Spinal cord (tissue), 10 donors: ENCODE results near the gene PLXDC2. TPM values are rescaled to one million over a fixed set of nuclear protein-coding genes. Genes with fewer than 3 reads are reported as not detected.
"Not testable (repeated sequence)": the region's sequence is repeated elsewhere in the genome, so short reads cannot be mapped to it uniquely, and the experiment has no call there.

ENCODE experiments used
- DNase-seq, 6 donors: peaks; one replicate each; pipeline versions ENCODE4 v3.0.0 to v3.0.0-alpha.2; 2013 to 2015; ENCODE audit warnings: low spot score in 6 of 6, low read depth in 4 of 6
- H3K27ac ChIP-seq: one replicate; pipeline ENCODE4 v1.5.1; 2013; ENCODE audit warnings: low read depth, low read length, control low read depth
- H3K27me3 ChIP-seq: one replicate; pipeline ENCODE4 v1.6.1; 2013; ENCODE audit warnings: low read length; ENCODE audit not compliant: control insufficient read depth, insufficient read depth
- H3K36me3 ChIP-seq: one replicate; pipeline ENCODE4 v1.6.1; 2013; ENCODE audit warnings: low read length; ENCODE audit not compliant: control insufficient read depth, insufficient read depth
- H3K4me1 ChIP-seq: one replicate; pipeline ENCODE4 v1.6.1; 2013; ENCODE audit warnings: low read length; ENCODE audit not compliant: control insufficient read depth, insufficient read depth
- H3K4me3 ChIP-seq: one replicate; pipeline ENCODE4 v1.5.1; 2013; ENCODE audit warnings: low read depth, low read length, control low read depth
- H3K9me3 ChIP-seq: one replicate; pipeline ENCODE4 v1.6.1; 2013; ENCODE audit warnings: low read length; ENCODE audit not compliant: control insufficient read depth, insufficient read depth
- WGBS: methylation state at CpG from one replicate; pipeline ENCODE4 v1.1.5; 2013; ENCODE audit warnings: missing lambda C conversion rate; ENCODE audit not compliant: insufficient coverage; 5-methylcytosine and 5-hydroxymethylcytosine counted together
- polyA plus RNA-seq, 2 donors: library from polyadenylated mRNA; unstranded; fragments of 120-200 nt; gene quantifications; one replicate each; pipeline ENCODE4 v1.2.1, GENCODE V29; 2013; ENCODE audit not compliant: insufficient read length in 2 of 2
- total RNA-seq, 2 donors: library from RNA; depleted of rRNA in 1 of 2; stranded (reverse); fragments of 120-200 nt in 1 of 2; fragments of >200 nt in 1 of 2; gene quantifications; one replicate each; pipeline versions ENCODE4 v1.2.3 to v1.2.4, GENCODE V29; 2013 to 2014
- donor health status: healthy.

PLXDC2 gene
- total and polyA plus RNA-seq, 4 donors = 25.3 to 83.1 (median 55.7) TPM

DNA sequence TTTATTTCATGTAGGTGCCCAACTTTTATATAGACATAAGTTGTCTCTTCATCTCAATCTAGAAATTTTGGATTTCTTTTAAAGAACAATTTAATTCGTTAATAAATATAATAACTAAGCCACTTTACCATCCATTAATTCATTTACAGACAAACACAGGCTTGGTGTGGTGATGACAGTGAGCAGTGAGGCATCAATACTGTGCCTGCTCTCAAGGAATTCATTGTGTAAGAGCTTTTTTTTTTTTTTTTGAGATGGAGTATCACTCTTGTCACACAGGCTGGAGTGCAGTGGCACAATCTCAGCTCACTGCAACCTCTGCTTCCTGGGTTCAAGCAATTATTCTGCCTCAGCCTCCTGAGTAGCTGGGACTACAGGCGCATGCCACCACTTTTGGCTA lies 185.8 kb downstream of the PLXDC2 start:
- H3K4me1 ChIP-seq, H3K4me3 ChIP-seq, DNase-seq, H3K27ac ChIP-seq, H3K36me3 ChIP-seq, H3K27me3 ChIP-seq, H3K9me3 ChIP-seq: not testable (repeated sequence)
- WGBS = no CpG with 5 or more reads among the region's 2 CpGs

DNA sequence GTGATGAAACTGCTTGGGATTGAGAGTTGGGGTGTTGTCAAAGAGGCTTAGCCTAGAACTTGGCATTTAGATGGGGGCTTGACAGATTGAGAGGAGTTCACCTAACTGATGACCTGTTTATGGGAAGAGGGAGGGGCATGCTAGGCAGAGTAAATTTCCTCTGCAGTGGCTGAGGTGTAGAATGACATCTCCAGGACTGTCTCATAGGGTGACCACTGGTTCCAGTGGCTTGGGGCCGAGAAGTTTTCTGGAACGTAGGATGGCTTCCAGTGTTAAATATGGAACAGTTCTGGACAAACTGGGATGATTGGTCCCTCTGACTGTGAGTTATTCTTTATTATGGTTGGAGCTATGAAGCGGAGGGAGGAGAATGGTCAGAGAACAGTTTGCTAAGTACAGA lies 186.4 kb downstream of the PLXDC2 start:
- Histone ChIP-seq H3K27ac (no peak overlapping the region), H3K27me3 (no peaks in the 10 kb centered on the region), H3K9me3 (no peaks in the 10 kb centered on the region), H3K36me3 (peaks cover 4% of the 10 kb centered on the region), H3K4me1 (peaks cover 10% of the 10 kb centered on the region), H3K4me3 (no peak overlapping the region)
- no peak for DNase-seq
- WGBS = 100% methylated on average over 3 of the region's 3 CpGs

DNA sequence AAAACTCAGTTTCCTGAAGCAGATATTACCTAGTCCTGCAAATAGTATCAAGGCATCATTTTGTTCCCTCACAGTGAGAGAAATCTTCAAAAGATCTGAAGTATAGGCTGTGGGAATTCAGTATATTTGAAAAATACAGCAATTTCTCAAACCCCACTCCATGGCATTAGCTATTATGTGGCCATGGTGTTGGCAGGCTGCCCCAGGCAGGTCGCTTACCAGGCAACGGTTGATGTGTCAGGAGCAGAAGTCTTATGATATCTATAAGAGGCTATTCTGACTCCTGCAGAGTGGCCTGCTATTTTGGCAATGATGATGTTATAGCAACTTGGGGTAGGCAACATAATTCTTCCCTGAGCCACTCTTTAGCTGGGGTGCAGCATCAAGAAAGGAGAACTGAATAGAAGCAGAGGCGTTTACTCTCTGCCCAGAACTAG lies 187.9 kb downstream of the PLXDC2 start:
- H3K9me3 ChIP-seq = no peaks in the 10 kb centered on the region
- 17% methylated on average over 2 of the region's 3 CpGs for WGBS
- DNase-seq = peak in 2 of 6 donors; percentile 51 to 71
- peaks cover 4% of the 10 kb centered on the region for H3K36me3 ChIP-seq
- H3K4me1 ChIP-seq = peaks cover 10% of the 10 kb centered on the region
- peak overlapping the region; percentile 73 for H3K27ac ChIP-seq
- H3K27me3 ChIP-seq = no peaks in the 10 kb centered on the region
- no peak overlapping the region for H3K4me3 ChIP-seq

DNA sequence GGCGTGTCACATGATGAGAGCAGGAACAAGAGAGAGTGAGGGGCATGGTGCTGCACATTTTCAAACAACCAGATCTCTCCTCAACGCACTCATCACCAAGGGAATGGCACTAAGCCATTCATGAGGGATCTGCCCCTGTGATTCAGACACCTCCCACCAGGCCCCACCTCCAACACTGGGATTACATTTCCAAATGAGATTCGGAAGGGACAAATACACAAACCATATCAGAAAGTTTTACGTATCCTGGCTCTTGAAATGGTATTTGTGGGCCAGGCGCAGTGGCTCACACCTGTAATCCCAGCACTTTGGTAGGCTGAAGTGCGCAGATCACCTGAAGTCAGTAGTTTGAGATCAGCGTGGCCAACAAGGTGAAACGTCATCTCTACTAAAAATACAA lies 189.4 kb downstream of the PLXDC2 start:
- Histone ChIP-seq H3K4me1 (peaks cover 10% of the 10 kb centered on the region), H3K27me3 (no peaks in the 10 kb centered on the region), H3K36me3 (peaks cover 4% of the 10 kb centered on the region), H3K9me3 (no peaks in the 10 kb centered on the region), H3K4me3 (no peak overlapping the region), H3K27ac (no peak overlapping the region)
- DNase-seq = no peak
- WGBS = 94% methylated on average over 5 of the region's 8 CpGs

DNA sequence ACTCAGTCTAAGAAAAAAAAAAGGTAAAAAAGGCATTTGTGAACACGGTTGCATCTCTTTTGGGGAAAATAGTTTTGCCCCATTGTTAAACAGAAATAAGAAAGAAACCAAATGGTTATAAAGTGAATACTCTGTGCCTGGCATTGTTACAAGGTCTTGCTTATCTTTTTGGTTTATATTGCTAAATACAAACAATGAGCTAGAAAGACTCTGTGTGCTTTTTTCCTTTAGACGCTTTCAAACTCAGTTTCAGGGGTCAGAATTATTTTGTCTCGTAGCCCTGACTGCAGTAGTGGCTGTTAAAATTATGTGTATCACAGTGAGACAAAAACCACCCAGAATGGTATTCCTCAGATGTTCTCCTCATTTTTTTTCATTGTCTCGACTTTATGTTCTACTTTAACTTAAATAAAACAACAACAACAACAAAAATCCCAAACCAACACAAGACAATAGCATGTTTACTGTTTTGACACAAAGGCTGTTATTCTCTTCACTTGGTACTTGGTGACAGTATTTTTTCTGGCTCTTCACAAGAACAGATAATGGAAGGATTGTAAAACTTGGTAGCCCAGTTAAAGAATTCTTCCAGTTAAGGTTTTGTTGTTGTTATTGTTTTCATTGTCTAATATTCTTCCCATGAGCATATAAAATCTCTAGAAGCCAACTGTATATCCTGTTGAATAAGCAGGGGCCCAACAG lies 190.1 kb downstream of the PLXDC2 start:
- H3K27ac ChIP-seq = no peak overlapping the region
- peaks cover 10% of the 10 kb centered on the region for H3K4me1 ChIP-seq
- H3K9me3 ChIP-seq = no peaks in the 10 kb centered on the region
- H3K27me3 ChIP-seq = no peaks in the 10 kb centered on the region
- peaks cover 4% of the 10 kb centered on the region for H3K36me3 ChIP-seq
- DNase-seq = no peak
- WGBS = no CpG with 5 or more reads among the region's 4 CpGs
- H3K4me3 ChIP-seq = no peak overlapping the region

DNA sequence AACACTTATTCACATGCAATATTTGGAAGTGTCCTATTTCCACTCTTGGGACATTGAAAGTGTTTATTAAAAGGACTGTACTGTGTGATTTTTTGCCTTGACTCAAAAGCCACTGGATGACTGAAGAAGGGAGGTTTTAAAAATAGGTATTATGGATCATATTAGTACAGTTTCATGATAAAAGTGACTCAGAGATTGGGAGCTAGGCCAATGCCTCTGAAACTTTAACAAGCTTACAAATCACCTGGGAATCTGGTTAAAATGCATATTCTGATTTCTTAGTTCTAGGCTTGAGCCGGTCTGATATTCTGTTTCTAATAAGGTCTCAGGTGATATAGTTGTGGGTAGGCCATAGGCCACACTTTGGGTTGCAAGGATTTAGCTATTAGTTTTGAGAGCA lies 191.2 kb downstream of the PLXDC2 start:
- H3K4me1 ChIP-seq = peaks cover 10% of the 10 kb centered on the region

DNA sequence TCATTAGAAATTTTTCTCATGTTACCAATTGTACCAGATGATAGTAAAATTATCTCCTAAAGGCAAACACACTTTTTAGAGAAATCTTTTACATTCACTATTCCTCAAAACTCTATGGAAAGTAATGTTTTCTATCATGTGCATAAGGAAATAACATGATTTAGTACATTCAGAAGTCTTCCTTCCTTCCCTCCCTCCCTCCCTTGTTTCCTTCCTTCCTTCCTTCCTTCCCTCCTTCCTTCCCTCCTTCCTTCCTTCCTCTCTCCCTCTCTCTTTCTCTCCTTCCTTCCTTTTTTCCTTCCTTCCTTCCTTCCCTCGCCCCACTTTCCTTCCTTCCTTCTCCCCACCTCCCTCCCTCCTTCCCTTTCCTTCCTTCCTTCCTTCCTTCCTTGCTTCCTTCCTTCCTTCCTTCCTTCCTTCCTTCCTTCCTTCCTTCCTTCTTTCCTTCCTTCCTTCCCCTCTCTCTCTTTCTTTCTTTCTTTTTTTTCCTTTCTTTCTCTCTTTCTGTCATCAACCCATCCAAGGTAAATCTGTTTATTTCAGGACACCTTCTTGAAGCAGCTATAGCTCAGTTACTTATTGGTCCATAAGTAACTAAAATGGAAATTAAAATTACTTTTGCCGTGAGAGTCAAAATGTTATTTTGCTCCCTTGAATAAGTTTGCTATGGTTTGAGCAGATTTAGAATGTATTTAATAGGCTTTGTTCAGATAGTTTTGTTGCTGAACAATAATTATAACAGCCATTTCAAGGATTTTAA lies 197.9 kb downstream of the PLXDC2 start:
- H3K36me3 ChIP-seq = no peaks in the 10 kb centered on the region
- H3K9me3 ChIP-seq = no peaks in the 10 kb centered on the region
- H3K4me1 ChIP-seq = no peaks in the 10 kb centered on the region
- no peaks in the 10 kb centered on the region for H3K27me3 ChIP-seq
- WGBS = no CpG with 5 or more reads among the region's 2 CpGs
- no peak for DNase-seq
- no peak overlapping the region for H3K27ac ChIP-seq
- H3K4me3 ChIP-seq = no peak overlapping the region

More for the DNA sequence above, 191.2 kb downstream of the PLXDC2 start:
- Histone ChIP-seq H3K36me3 (peaks cover under 1% of the 10 kb centered on the region), H3K4me3 (no peak overlapping the region), H3K9me3 (no peaks in the 10 kb centered on the region), H3K27me3 (no peaks in the 10 kb centered on the region), H3K27ac (no peak overlapping the region)
- DNase-seq = no peak
- WGBS = 100% methylated on average over 1 of the region's 1 CpG

DNA sequence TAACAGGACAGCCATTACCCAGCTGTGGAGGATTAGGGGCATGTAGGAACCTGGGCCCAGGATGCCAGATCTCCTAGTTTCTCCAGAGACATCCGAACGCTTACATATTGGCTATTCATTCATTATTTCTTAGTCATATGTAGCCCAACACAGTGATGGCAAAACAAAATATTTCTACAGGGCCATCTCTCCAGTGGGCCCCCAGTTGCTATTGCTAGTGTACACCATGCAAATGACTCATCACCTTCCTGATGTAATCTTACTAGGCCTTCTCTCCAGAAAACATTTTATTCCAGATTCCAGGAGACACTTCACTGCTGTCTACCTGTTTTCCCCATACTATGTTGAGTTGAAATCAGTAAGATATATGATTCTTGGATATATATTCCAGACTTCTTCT lies 201.7 kb downstream of the PLXDC2 start:
- H3K27me3 ChIP-seq = no peaks in the 10 kb centered on the region
- H3K27ac ChIP-seq = no peak overlapping the region
- H3K36me3 ChIP-seq = no peaks in the 10 kb centered on the region
- no peak overlapping the region for H3K4me3 ChIP-seq
- no peaks in the 10 kb centered on the region for H3K9me3 ChIP-seq
- H3K4me1 ChIP-seq = no peaks in the 10 kb centered on the region
- DNase-seq = no peak
- 92% methylated on average over 2 of the region's 2 CpGs for WGBS

DNA sequence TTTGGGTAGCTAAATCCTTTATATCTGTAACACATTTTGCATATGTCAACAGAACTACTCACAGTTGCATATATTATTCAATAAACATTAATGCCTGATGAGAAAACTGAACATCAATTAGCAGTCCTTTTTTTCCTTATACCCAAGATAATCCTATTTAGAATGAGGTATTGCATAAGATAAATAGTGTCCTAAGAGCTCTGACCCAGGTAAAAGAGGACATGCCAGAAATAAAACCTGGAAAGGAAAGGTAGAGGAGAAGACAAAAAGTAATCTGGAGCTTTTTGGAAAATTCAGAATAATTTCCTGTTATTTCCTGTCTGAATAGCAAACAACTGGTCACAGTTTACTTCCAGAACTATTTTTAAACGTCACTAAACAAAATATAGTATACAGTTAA lies 204.4 kb downstream of the PLXDC2 start:
- WGBS = no CpG with 5 or more reads among the region's 1 CpG
- H3K4me3 ChIP-seq = no peak overlapping the region
- no peak for DNase-seq
- no peak overlapping the region for H3K27ac ChIP-seq
- H3K9me3 ChIP-seq = no peaks in the 10 kb centered on the region
- no peaks in the 10 kb centered on the region for H3K36me3 ChIP-seq
- no peaks in the 10 kb centered on the region for H3K27me3 ChIP-seq
- no peaks in the 10 kb centered on the region for H3K4me1 ChIP-seq

DNA sequence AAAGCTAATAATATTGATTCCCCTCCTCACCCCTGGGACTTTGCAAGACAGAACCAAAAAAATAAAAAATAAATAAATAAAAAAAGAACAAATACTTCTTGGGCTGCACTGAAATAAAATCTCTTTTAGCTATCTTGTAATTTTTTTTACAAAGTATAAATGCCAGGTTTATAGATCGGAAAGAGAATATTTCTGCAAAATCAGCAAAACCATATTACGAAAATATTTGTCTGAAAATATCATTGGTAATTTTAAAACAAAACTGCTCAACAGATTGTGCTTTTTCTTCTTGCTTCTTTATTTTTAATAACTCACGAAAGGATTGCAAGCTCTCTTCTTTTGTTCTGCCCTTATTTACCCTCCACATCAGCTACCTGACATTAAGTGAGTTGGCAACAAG lies 213.3 kb downstream of the PLXDC2 start:
- Histone ChIP-seq H3K4me1 (peaks cover 4% of the 10 kb centered on the region), H3K27ac (no peak overlapping the region), H3K36me3 (no peaks in the 10 kb centered on the region), H3K4me3 (no peak overlapping the region), H3K9me3 (no peaks in the 10 kb centered on the region), H3K27me3 (no peaks in the 10 kb centered on the region)
- WGBS = 100% methylated on average over 1 of the region's 3 CpGs
- no peak for DNase-seq
